GM18502 (cell line): Measurements from ENCODE around the gene ZDHHC1.

Experiments
- ATAC-seq: cut with Tn5 transposase; IDR thresholded peaks from one replicate; pipeline ENCODE4 v1.9.1; 2021; ENCODE audit warnings: mild to moderate bottlenecking; ENCODE audit not compliant: unreplicated experiment, poor library complexity

Gene ZDHHC1

GRCh38 chr16:67413978-67414911 is 2.0 kb downstream of the ZDHHC1 start:
- ATAC-seq, result no peak

GRCh38 chr16:67412294-67412693 is 4.0 kb downstream of the ZDHHC1 start:
- ATAC-seq, result no peak

- no peak for ATAC-seq
Measured at GRCh38 chr16:67411339-67411738, 4.9 kb downstream of the ZDHHC1 start.

- no peak for ATAC-seq
Measured at GRCh38 chr16:67409631-67410030, 6.6 kb downstream of the ZDHHC1 start.

GRCh38 chr16:67407788-67408452 is 8.4 kb downstream of the ZDHHC1 start:
- ATAC-seq, result no peak

GRCh38 chr16:67407176-67407787 is 9.0 kb downstream of the ZDHHC1 start:
- ATAC-seq, result no peak

GRCh38 chr16:67406111-67406971 is 9.9 kb downstream of the ZDHHC1 start:
- no peak for ATAC-seq

GRCh38 chr16:67405336-67405735 is 10.9 kb downstream of the ZDHHC1 start:
- ATAC-seq, result no peak

- ATAC-seq, result no peak
Measured at GRCh38 chr16:67404740-67405226, 11.5 kb downstream of the ZDHHC1 start.

GRCh38 chr16:67403976-67404555 is 12.2 kb downstream of the ZDHHC1 start:
- ATAC-seq, result no peak

- ATAC-seq, result no peak
Measured at GRCh38 chr16:67400901-67401300, 15.4 kb downstream of the ZDHHC1 start.

GRCh38 chr16:67399749-67400704 is 16.2 kb downstream of the ZDHHC1 start:
- ATAC-seq, result no peak

GRCh38 chr16:67399218-67399733 is 17.0 kb downstream of the ZDHHC1 start:
- no peak for ATAC-seq

GRCh38 chr16:67398546-67399217 is 17.6 kb downstream of the ZDHHC1 start:
- no peak for ATAC-seq

GRCh38 chr16:67397812-67398545 is 18.3 kb downstream of the ZDHHC1 start:
- no peak for ATAC-seq

- ATAC-seq, result no peak
Measured at GRCh38 chr16:67397036-67397801, 19.1 kb downstream of the ZDHHC1 start.
